H1 (cell line): ENCODE data around the gene CCDC182.

Source experiments
- BRCA1 ChIP-seq: IDR thresholded peaks from 2 replicates; pipeline ENCODE4 v1.6.1; 2012; ENCODE audit warnings: low read depth, low read length, improper control_type of control experiment
- TF ChIP-seq, protein P1 (sequence below), 3 experiments: IDR thresholded peaks; 1 replicate in 2 of 3; 2 replicates in 1 of 3; pipeline versions ENCODE4 v1.5.1 to v1.6.1; 2011; ENCODE audit warnings: low read length in 3 of 3, mild to moderate bottlenecking in 3 of 3, inconsistent platforms in 2 of 3, low read depth in 1 of 3, moderate library complexity in 1 of 3; ENCODE audit not compliant: insufficient read depth in 1 of 3; ENCODE audit errors: control extremely low read depth in 1 of 3

DNA sequence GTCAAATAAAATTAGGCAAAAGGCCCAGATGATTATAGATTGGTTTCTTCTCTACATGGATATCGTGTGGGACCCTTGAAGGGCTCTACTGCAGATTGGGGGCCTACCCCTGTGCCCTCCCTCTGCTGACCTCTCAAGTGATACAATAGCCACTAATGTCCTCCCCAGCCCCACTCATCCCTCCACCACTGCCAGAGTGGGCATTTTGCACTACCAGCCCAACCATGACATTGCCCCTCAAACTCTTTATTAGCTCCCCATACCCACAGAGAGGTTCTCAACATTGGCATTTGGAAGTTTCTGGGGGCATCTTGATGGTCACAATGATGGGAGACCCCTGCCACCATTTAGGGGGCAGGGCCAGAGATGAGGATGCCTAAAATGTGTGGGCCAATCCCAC, 41.8 kb downstream of the CCDC182 start:
- TF ChIP-seq, protein P1, sequence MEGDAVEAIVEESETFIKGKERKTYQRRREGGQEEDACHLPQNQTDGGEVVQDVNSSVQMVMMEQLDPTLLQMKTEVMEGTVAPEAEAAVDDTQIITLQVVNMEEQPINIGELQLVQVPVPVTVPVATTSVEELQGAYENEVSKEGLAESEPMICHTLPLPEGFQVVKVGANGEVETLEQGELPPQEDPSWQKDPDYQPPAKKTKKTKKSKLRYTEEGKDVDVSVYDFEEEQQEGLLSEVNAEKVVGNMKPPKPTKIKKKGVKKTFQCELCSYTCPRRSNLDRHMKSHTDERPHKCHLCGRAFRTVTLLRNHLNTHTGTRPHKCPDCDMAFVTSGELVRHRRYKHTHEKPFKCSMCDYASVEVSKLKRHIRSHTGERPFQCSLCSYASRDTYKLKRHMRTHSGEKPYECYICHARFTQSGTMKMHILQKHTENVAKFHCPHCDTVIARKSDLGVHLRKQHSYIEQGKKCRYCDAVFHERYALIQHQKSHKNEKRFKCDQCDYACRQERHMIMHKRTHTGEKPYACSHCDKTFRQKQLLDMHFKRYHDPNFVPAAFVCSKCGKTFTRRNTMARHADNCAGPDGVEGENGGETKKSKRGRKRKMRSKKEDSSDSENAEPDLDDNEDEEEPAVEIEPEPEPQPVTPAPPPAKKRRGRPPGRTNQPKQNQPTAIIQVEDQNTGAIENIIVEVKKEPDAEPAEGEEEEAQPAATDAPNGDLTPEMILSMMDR (IDR thresholded peaks at IDR 0.05; ENCODE audit: control extremely low read depth in 1 of 3, insufficient read depth in 1 of 3, low read depth in 1 of 3, low read length in 3 of 3) = no peak
- no peak for TF ChIP-seq BRCA1
